T-helper 1 cell treated with Interleukin-12 subunit alpha and Interleukin-12 subunit beta and Interleukin-4 antibody, amounts not matched to agents 30 ng/mL and 1 ng/mL, for 36 hours (primary cell): ENCODE data around the gene METAP2. TPM values are rescaled to one million over a fixed set of nuclear protein-coding genes. Genes with fewer than 3 reads are reported as not detected.
"Not testable (repeated sequence)": the region's sequence is repeated elsewhere in the genome, so short reads cannot be mapped to it uniquely, and the experiment has no call there.

Experiments
- intact Hi-C: fragments of 100-400 bp; cut with micrococcal nuclease; formaldehyde crosslinking; loops from one replicate; pipeline ENCODE4 v1.15.1; 2024
- total RNA-seq: library from RNA; stranded (reverse); gene quantifications from 2 replicates; pipeline ENCODE4 v1.2.3, GENCODE V29; 2022

The METAP2 gene
- total RNA-seq, 1 donor from 2014 or later = 66.2 TPM

- intact Hi-C loops = no loop called here
Measured at GRCh38 chr12:95462081-95462480, 11.9 kb upstream of the METAP2 start.

GRCh38 chr12:95462551-95462950 lies 11.4 kb upstream of the METAP2 start:
- intact Hi-C loops = no loop called here

GRCh38 chr12:95463050-95463449 lies 10.9 kb upstream of the METAP2 start:
- intact Hi-C loops = no loop called here

- intact Hi-C loops = not testable (repeated sequence)
Measured at GRCh38 chr12:95463776-95464175, 10.2 kb upstream of the METAP2 start.

GRCh38 chr12:95465275-95465674 lies 8.7 kb upstream of the METAP2 start:
- intact Hi-C loops = no loop called here

- intact Hi-C loops = loop anchor here (5.0 kb wide), 2 partner anchors 1263 to 1793 kb away; partner anchors contain the start of gene CRADD
Measured at GRCh38 chr12:95470300-95470699, 3.7 kb upstream of the METAP2 start.

GRCh38 chr12:95473231-95473883 lies 595 bp upstream of the METAP2 start:
- intact Hi-C loops = loop anchor here (1.0 to 5.0 kb wide), 6 partner anchors 45 to 1796 kb away; partner anchors contain the start of genes CRADD, FGD6, NR2C1 and VEZT

- intact Hi-C loops = loop anchor here (1.0 to 5.0 kb wide), 10 partner anchors 60 to 1797 kb away; partner anchors contain the start of genes AMDHD1, CCDC38, CRADD and LTA4H
Measured at GRCh38 chr12:95474660-95474958, 657 bp downstream of the METAP2 start.

- intact Hi-C loops = no loop called here
Measured at GRCh38 chr12:95480230-95480629, 6.3 kb downstream of the METAP2 start.

- intact Hi-C loops = no loop called here
Measured at GRCh38 chr12:95481072-95481471, 7.1 kb downstream of the METAP2 start.

GRCh38 chr12:95481888-95482287 lies 7.9 kb downstream of the METAP2 start:
- intact Hi-C loops = no loop called here

GRCh38 chr12:95482564-95482963 lies 8.6 kb downstream of the METAP2 start:
- intact Hi-C loops = not testable (repeated sequence)

GRCh38 chr12:95484524-95484923 lies 10.6 kb downstream of the METAP2 start:
- intact Hi-C loops = no loop called here

- intact Hi-C loops = no loop called here
Measured at GRCh38 chr12:95487024-95487423, 13.1 kb downstream of the METAP2 start.

GRCh38 chr12:95492462-95492861 lies 18.5 kb downstream of the METAP2 start:
- intact Hi-C loops = no loop called here

- intact Hi-C loops = no loop called here
Measured at GRCh38 chr12:95494888-95495287, 20.9 kb downstream of the METAP2 start.

- intact Hi-C loops = no loop called here
Measured at GRCh38 chr12:95495433-95495832, 21.5 kb downstream of the METAP2 start.

GRCh38 chr12:95497031-95497430 lies 23.1 kb downstream of the METAP2 start:
- intact Hi-C loops = no loop called here

GRCh38 chr12:95498968-95499367 lies 25.0 kb downstream of the METAP2 start:
- intact Hi-C loops = no loop called here

- intact Hi-C loops = no loop called here
Measured at GRCh38 chr12:95499772-95500171, 25.8 kb downstream of the METAP2 start.

- intact Hi-C loops = no loop called here
Measured at GRCh38 chr12:95504140-95504539, 30.2 kb downstream of the METAP2 start.

GRCh38 chr12:95505039-95505438 lies 31.1 kb downstream of the METAP2 start:
- intact Hi-C loops = no loop called here

- intact Hi-C loops = no loop called here
Measured at GRCh38 chr12:95506707-95507523, 33.0 kb downstream of the METAP2 start.
